SK-N-SH treated with all-trans-retinoic acid at 6 μM for 48 hours (cell line): ENCODE measurements around the gene ARHGEF6.

Experiments used
- ARNTL ChIP-seq: fragments of 450-650 bp; formaldehyde crosslinking; IDR thresholded peaks from 2 replicates; pipeline ENCODE4 v1.5.0; 2020; ENCODE audit warnings: low read depth, mild to moderate bottlenecking, moderate library complexity, borderline replicate concordance
- ESRRG ChIP-seq: fragments of 250-450 bp; sonication (Bioruptor Pico); IDR thresholded peaks from 2 replicates; pipeline ENCODE4 v1.6.1; 2021; ENCODE audit warnings: mild to moderate bottlenecking
- PATZ1 ChIP-seq: fragments of 250-450 bp; sonication (Bioruptor Pico); IDR thresholded peaks from 2 replicates; pipeline ENCODE4 v1.8.0; 2020; ENCODE audit warnings: mild to moderate bottlenecking, moderate library complexity, borderline replicate concordance
- POU6F1 ChIP-seq: fragments of 250-450 bp; sonication (Bioruptor Pico); IDR thresholded peaks from 2 replicates; pipeline ENCODE4 v1.8.0; 2021; ENCODE audit warnings: low read depth, mild to moderate bottlenecking, moderate library complexity, borderline replicate concordance
- RARB ChIP-seq: fragments of 250-450 bp; sonication (Bioruptor Pico); IDR thresholded peaks from 2 replicates; pipeline ENCODE4 v1.8.0; 2021; ENCODE audit warnings: mild to moderate bottlenecking, moderate library complexity
- TCF4 ChIP-seq: fragments of 250-450 bp; sonication (Bioruptor Pico); IDR thresholded peaks from 2 replicates; pipeline ENCODE4 v1.8.0; 2021; ENCODE audit warnings: mild to moderate bottlenecking, moderate library complexity, borderline replicate concordance
- ZNF565 ChIP-seq: fragments of 450-650 bp; formaldehyde crosslinking; conservative IDR thresholded peaks from 2 replicates; pipeline ENCODE4 v1.5.0; 2020; ENCODE audit warnings: low read depth, mild to moderate bottlenecking, moderate library complexity

- TF ChIP-seq ESRRG (CRISPR knock-in tag) (no peak), ZNF565 (CRISPR knock-in tag) (no peak), ARNTL (CRISPR knock-in tag) (no peak), POU6F1 (CRISPR knock-in tag) (no peak), PATZ1 (no peak), RARB (CRISPR knock-in tag) (no peak), TCF4 (CRISPR knock-in tag) (no peak)
Measured at GRCh38 chrX:136736690-136737089, 44.0 kb downstream of the ARHGEF6 start.
